Mesodermal cell (in vitro differentiated cells): Measurements from ENCODE around the gene TAF5L.

Experiments
- H3K27ac ChIP-seq: 2 replicates; pipeline ENCODE4 v1.7.0; 2013; ENCODE audit warnings: mild to moderate bottlenecking, low read depth, low read length, moderate library complexity; ENCODE audit not compliant: severe bottlenecking
- H3K36me3 ChIP-seq: 2 replicates; pipeline ENCODE4 v1.7.1; 2013; ENCODE audit warnings: mild to moderate bottlenecking, low read length, moderate library complexity; ENCODE audit not compliant: control insufficient read depth, insufficient read depth
- H3K4me1 ChIP-seq: one replicate; pipeline ENCODE4 v1.7.1; 2013; ENCODE audit warnings: mild to moderate bottlenecking, low read length; ENCODE audit not compliant: insufficient read depth, control insufficient read depth, poor library complexity, severe bottlenecking
- H3K4me3 ChIP-seq: 2 replicates; pipeline ENCODE4 v1.7.0; 2013; ENCODE audit warnings: low read length, control low read depth, mild to moderate bottlenecking; ENCODE audit not compliant: insufficient read depth, poor library complexity, severe bottlenecking; ENCODE audit errors: extremely low read depth
- H3K9me3 ChIP-seq: 2 replicates; pipeline ENCODE4 v1.7.1; 2013; ENCODE audit warnings: mild to moderate bottlenecking, low read length, moderate library complexity; ENCODE audit not compliant: control insufficient read depth
- WGBS, 2 experiments: methylation state at CpG; one replicate each; pipeline ENCODE4 v1.1.5; 2013; ENCODE audit warnings: missing lambda C conversion rate in 2 of 2; ENCODE audit not compliant: insufficient coverage in 2 of 2; 5-methylcytosine and 5-hydroxymethylcytosine counted together

Gene TAF5L

GRCh38 chr1:229585338-229585737 is 40.6 kb downstream of the TAF5L start:
- Histone ChIP-seq H3K36me3 (no peaks in the 10 kb centered on the region), H3K4me1 (no peaks in the 10 kb centered on the region), H3K9me3 (no peaks in the 10 kb centered on the region), H3K27ac (no peak overlapping the region), H3K4me3 (no peak overlapping the region)
- no CpG with 5 or more reads among the region's 2 CpGs for WGBS, 2 experiments

GRCh38 chr1:229582715-229583114 is 43.2 kb downstream of the TAF5L start:
- peaks cover 4% of the 10 kb centered on the region for H3K4me1 ChIP-seq
- 80 to 86% methylated on average over 1 to 2 of the region's 4 CpGs for WGBS, 2 experiments
- no peaks in the 10 kb centered on the region for H3K36me3 ChIP-seq
- H3K27ac ChIP-seq, result no peak overlapping the region
- H3K9me3 ChIP-seq, result no peaks in the 10 kb centered on the region
- H3K4me3 ChIP-seq, result no peak overlapping the region

- H3K27ac ChIP-seq, result no peak overlapping the region
These were observed 43.8 kb downstream of the TAF5L start for GRCh38 chr1:229582011-229582694.

GRCh38 chr1:229581485-229581884 is 44.4 kb downstream of the TAF5L start:
- Histone ChIP-seq H3K9me3 (no peaks in the 10 kb centered on the region), H3K4me3 (no peak overlapping the region), H3K4me1 (peaks cover 4% of the 10 kb centered on the region), H3K36me3 (no peaks in the 10 kb centered on the region), H3K27ac (no peak overlapping the region)
- WGBS, 2 experiments, result 89% methylated on average over 1 of the region's 3 CpGs; no CpG with 5 or more reads in 1 of the 2 experiments

More at GRCh38 chr1:229582011-229582694, 43.8 kb downstream of the TAF5L start:
- peaks cover 4% of the 10 kb centered on the region for H3K4me1 ChIP-seq
- no peaks in the 10 kb centered on the region for H3K36me3 ChIP-seq
- H3K4me3 ChIP-seq, result no peak overlapping the region
- WGBS, 2 experiments, result 74 to 86% methylated on average over 5 to 10 of the region's 11 CpGs
- H3K9me3 ChIP-seq, result no peaks in the 10 kb centered on the region

- H3K4me1 ChIP-seq, result peaks cover 4% of the 10 kb centered on the region
- H3K36me3 ChIP-seq, result no peaks in the 10 kb centered on the region
- H3K4me3 ChIP-seq, result no peak overlapping the region
- WGBS, 2 experiments, result 67 to 78% methylated on average over 6 to 7 of the region's 9 CpGs
- no peak overlapping the region for H3K27ac ChIP-seq
- no peaks in the 10 kb centered on the region for H3K9me3 ChIP-seq
These were observed 46.8 kb downstream of the TAF5L start for GRCh38 chr1:229579059-229579673.

- 85 to 97% methylated on average over 8 to 10 of the region's 14 CpGs for WGBS, 2 experiments
- peaks cover 4% of the 10 kb centered on the region for H3K4me1 ChIP-seq
- H3K36me3 ChIP-seq, result no peaks in the 10 kb centered on the region
- H3K4me3 ChIP-seq, result no peak overlapping the region
- no peak overlapping the region for H3K27ac ChIP-seq
- no peaks in the 10 kb centered on the region for H3K9me3 ChIP-seq
These were observed 47.5 kb downstream of the TAF5L start for GRCh38 chr1:229578168-229579058.

- H3K9me3 ChIP-seq, result no peaks in the 10 kb centered on the region
- 100% methylated on average over 2 of the region's 6 CpGs; no CpG with 5 or more reads in 1 of the 2 experiments for WGBS, 2 experiments
- peaks cover 4% of the 10 kb centered on the region for H3K4me1 ChIP-seq
- H3K36me3 ChIP-seq, result no peaks in the 10 kb centered on the region
- H3K27ac ChIP-seq, result no peak overlapping the region
- no peak overlapping the region for H3K4me3 ChIP-seq
These were observed 51.1 kb downstream of the TAF5L start for GRCh38 chr1:229574679-229575442.

- no peak overlapping the region for H3K27ac ChIP-seq
- no peaks in the 10 kb centered on the region for H3K4me1 ChIP-seq
- WGBS, 2 experiments, result 93 to 100% methylated on average over 2 of the region's 2 CpGs
- H3K36me3 ChIP-seq, result no peaks in the 10 kb centered on the region
- no peak overlapping the region for H3K4me3 ChIP-seq
- H3K9me3 ChIP-seq, result no peaks in the 10 kb centered on the region
These were observed 53.6 kb downstream of the TAF5L start for GRCh38 chr1:229572286-229572685.

GRCh38 chr1:229570891-229571516 is 54.9 kb downstream of the TAF5L start:
- H3K4me1 ChIP-seq, result no peaks in the 10 kb centered on the region
- H3K36me3 ChIP-seq, result no peaks in the 10 kb centered on the region
- H3K9me3 ChIP-seq, result no peaks in the 10 kb centered on the region
- no peak overlapping the region for H3K4me3 ChIP-seq
- no peak overlapping the region for H3K27ac ChIP-seq
- 89% methylated on average over 1 of the region's 2 CpGs; no CpG with 5 or more reads in 1 of the 2 experiments for WGBS, 2 experiments

- Histone ChIP-seq H3K27ac (no peak overlapping the region), H3K9me3 (no peaks in the 10 kb centered on the region), H3K4me3 (no peak overlapping the region), H3K36me3 (no peaks in the 10 kb centered on the region), H3K4me1 (no peaks in the 10 kb centered on the region)
- 88 to 90% methylated on average over 18 of the region's 20 CpGs for WGBS, 2 experiments
These were observed 55.6 kb downstream of the TAF5L start for GRCh38 chr1:229570305-229570704.
